Measurements from ENCODE around the gene DLG2. TPM values are rescaled to one million over a fixed set of nuclear protein-coding genes. Genes with fewer than 3 reads are reported as not detected.

Gene DLG2
- total and polyA plus RNA-seq, 12 donors, result 1.0 to 14.8 (median 7.4) TPM

GRCh38 chr11:84480131-84480530 is 1147.0 kb downstream of the DLG2 start:
- Histone ChIP-seq H3K27ac (no peak overlapping the region), H3K9me3 (no peaks in the 10 kb centered on the region), H3K4me3 (no peak overlapping the region), H3K27me3 (no peaks in the 10 kb centered on the region), H3K36me3 (no peaks in the 10 kb centered on the region), H3K4me1 (no peaks in the 10 kb centered on the region)
- no peak for TF ChIP-seq CTCF (IDR thresholded peaks at IDR 0.05)
- DNase-seq (no peak), ATAC-seq (no peak)
- intact Hi-C loops (cut with DNase I), result no loop called here
- 53 to 58% methylated on average over 4 of the region's 4 CpGs for whole genome bisulfite sequencing, 2 donors

GRCh38 chr11:84476581-84476980 is 1150.6 kb downstream of the DLG2 start:
- ATAC-seq (no peak), DNase-seq (no peak)
- no peaks in the 10 kb centered on the region for H3K4me1 ChIP-seq
- intact Hi-C loops (cut with DNase I), result loop anchor here in 1 of 10 donors (10.0 kb wide), 1 partner anchor 62 kb away; no protein-coding TSS in a partner anchor
- H3K27me3 ChIP-seq, result no peaks in the 10 kb centered on the region
- H3K9me3 ChIP-seq, result no peaks in the 10 kb centered on the region
- TF ChIP-seq CTCF (IDR thresholded peaks at IDR 0.05), result no peak
- no peak overlapping the region for H3K27ac ChIP-seq
- H3K36me3 ChIP-seq, result no peaks in the 10 kb centered on the region
- no peak overlapping the region for H3K4me3 ChIP-seq

DNA sequence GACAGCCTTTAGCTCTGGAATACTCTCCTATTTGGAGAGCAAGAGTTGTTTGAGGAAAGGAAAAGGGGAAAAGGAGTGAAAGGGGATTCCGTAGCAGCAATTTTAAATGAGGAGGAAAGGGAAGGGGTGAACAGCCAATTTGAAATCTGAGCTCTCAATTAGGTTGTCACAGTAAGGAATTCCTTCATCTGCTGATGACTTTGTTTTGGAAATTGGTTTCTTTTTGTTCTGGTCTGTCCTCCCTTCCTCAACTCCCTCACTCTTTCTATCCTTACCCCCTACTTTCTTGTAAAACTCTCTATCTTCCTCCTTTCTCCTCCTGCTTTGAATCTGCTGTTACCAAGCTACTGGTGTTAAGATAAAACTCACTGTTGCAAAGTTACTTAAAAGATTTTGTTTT is 1155.6 kb downstream of the DLG2 start:
- no peaks in the 10 kb centered on the region for H3K9me3 ChIP-seq
- no peak for DNase-seq
- 50 to 57% methylated on average over 1 of the region's 1 CpG for WGBS, 2 donors
- H3K27ac ChIP-seq, result no peak overlapping the region
- no peak overlapping the region for H3K4me3 ChIP-seq
- intact Hi-C loops (cut with DNase I), result loop anchor here in 1 of 10 donors (10.0 kb wide), 1 partner anchor 57 kb away; no protein-coding TSS in a partner anchor
- no peak for ATAC-seq
- no peaks in the 10 kb centered on the region for H3K27me3 ChIP-seq
- H3K4me1 ChIP-seq, result no peaks in the 10 kb centered on the region
- H3K36me3 ChIP-seq, result no peaks in the 10 kb centered on the region
- no peak for TF ChIP-seq CTCF (IDR thresholded peaks at IDR 0.05)

DNA sequence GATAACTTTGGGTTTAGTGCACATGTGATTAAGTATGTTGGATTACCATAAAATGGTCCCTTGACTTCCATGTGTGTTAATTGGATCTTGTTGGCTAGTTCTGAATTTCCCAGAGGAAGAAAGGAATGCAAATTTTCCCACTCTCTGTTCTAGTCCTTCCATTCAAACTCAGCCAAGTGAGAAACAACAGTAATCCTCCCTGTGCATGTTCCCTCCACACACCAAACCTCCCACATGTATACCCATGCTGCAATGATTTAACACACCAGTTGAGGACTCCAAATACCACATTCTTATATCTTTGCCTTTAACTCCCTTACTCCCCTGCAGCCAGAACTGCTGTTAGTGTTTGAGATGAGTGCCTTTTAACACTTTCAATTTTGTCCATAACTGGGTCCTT is 1158.9 kb downstream of the DLG2 start:
- H3K4me3 ChIP-seq, result no peak overlapping the region
- no peak for TF ChIP-seq CTCF (IDR thresholded peaks at IDR 0.05)
- DNase-seq (no peak), ATAC-seq (no peak)
- no peaks in the 10 kb centered on the region for H3K27me3 ChIP-seq
- H3K27ac ChIP-seq, result no peak overlapping the region
- intact Hi-C loops (cut with DNase I), result no loop called here
- H3K9me3 ChIP-seq, result no peaks in the 10 kb centered on the region
- H3K36me3 ChIP-seq, result no peaks in the 10 kb centered on the region
- no peaks in the 10 kb centered on the region for H3K4me1 ChIP-seq

DNA sequence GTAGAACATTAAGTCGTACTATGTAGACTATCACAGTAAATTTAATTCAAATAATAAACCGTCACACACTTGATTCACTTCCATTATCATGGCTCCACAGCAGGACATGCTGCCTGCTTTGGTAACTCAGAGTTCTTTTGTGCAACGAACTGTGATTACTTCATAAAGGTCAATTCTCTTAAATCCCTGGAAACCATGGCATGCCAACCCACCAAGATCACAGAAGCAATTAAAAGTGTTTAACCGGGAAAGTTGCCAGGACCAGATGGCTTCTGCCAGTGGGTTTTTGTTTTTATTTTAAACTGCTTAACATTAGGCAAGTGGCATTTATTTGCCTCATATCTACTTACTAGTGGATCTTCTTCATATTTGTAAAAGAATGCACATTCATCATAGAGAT is 1162.1 kb downstream of the DLG2 start:
- WGBS, 2 donors, result 61 to 71% methylated on average over 4 of the region's 4 CpGs
- Histone ChIP-seq H3K4me1 (no peaks in the 10 kb centered on the region), H3K27ac (no peak overlapping the region), H3K27me3 (no peaks in the 10 kb centered on the region), H3K4me3 (no peak overlapping the region), H3K36me3 (no peaks in the 10 kb centered on the region), H3K9me3 (no peaks in the 10 kb centered on the region)
- DNase-seq (no peak), ATAC-seq (no peak)
- no peak for TF ChIP-seq CTCF (IDR thresholded peaks at IDR 0.05)
- intact Hi-C loops (cut with DNase I), result no loop called here

All from heart right ventricle (tissue), 16 donors.